GM20000 (cell line): Measurements from ENCODE around the gene PRKAG2.

Experiments used
- DNase-seq: peaks from one replicate; pipeline ENCODE4 v3.0.0; 2012; ENCODE audit warnings: low spot score
- TF ChIP-seq, protein P1 (sequence below): IDR thresholded peaks from 2 replicates; pipeline ENCODE4 v1.5.1; 2012; ENCODE audit warnings: mild to moderate bottlenecking, control low read depth; ENCODE audit errors: extremely low read depth, missing control alignments

PRKAG2 gene

DNA sequence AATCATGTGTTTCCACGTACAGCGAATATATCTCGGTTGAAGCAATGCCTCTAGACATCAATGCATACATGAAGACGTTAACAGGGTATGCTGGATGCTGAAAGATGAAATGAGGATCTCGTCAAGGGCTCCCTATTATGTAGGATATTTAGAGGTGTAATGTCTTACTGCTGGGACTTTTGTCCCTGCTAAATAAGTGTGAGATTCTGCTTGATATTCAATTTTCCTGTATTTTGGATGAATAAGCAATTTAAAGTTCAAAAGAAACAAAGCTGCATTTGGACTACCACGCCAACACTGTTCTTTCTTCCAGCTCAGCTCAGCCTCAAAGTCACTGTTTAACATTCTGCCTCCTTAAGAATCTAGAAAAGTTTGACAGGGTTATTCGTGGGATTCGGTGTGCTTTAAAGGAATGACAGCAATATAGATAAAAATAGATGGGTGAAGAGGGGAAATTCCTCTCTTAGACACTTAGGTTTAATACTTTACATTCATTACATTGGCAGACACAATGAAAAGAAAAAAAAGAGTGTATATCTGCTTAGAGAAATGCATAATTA lies 247.1 kb downstream of the PRKAG2 start:
- TF ChIP-seq, protein P1, sequence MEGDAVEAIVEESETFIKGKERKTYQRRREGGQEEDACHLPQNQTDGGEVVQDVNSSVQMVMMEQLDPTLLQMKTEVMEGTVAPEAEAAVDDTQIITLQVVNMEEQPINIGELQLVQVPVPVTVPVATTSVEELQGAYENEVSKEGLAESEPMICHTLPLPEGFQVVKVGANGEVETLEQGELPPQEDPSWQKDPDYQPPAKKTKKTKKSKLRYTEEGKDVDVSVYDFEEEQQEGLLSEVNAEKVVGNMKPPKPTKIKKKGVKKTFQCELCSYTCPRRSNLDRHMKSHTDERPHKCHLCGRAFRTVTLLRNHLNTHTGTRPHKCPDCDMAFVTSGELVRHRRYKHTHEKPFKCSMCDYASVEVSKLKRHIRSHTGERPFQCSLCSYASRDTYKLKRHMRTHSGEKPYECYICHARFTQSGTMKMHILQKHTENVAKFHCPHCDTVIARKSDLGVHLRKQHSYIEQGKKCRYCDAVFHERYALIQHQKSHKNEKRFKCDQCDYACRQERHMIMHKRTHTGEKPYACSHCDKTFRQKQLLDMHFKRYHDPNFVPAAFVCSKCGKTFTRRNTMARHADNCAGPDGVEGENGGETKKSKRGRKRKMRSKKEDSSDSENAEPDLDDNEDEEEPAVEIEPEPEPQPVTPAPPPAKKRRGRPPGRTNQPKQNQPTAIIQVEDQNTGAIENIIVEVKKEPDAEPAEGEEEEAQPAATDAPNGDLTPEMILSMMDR: no peak

DNA sequence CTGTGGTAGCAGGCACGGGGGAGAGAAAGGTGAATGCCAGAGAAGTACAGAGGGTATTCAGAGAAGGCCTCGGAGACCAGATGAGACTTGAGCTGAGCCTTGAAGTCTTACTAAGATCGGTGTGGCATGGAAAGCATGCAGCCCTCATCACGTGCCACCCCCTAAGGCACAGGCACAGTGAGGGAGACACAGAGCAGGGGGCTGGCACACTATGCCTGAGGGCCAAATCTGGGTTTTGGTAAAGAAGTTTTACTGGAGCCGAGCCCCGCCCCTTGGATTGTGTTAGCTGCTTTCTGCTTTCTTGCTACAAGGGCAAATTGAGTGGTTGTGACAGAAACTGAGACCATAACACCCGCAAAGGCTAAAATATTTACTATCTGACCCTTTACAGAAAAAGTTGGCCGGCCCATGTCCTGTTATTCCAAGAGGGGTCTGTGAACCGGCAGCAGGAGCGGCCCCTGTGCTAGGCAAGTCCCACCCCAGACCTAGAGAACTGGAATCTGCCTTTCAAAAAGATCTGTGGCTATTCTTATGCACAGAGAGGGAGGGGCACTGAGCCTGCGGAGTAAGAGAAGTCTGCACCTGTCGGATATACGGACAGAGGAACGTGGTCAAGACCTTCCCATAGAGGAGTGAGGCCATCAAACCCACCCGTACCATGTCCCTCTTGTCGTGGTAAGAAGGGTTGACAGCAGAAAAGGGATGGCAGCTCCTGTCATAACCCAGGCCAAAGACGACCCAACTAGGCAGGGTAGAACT lies 247.9 kb downstream of the PRKAG2 start:
- no peak for DNase-seq
- TF ChIP-seq, protein P1: no peak

More for the DNA sequence above, 247.1 kb downstream of the PRKAG2 start:
- DNase-seq: no peak

DNA sequence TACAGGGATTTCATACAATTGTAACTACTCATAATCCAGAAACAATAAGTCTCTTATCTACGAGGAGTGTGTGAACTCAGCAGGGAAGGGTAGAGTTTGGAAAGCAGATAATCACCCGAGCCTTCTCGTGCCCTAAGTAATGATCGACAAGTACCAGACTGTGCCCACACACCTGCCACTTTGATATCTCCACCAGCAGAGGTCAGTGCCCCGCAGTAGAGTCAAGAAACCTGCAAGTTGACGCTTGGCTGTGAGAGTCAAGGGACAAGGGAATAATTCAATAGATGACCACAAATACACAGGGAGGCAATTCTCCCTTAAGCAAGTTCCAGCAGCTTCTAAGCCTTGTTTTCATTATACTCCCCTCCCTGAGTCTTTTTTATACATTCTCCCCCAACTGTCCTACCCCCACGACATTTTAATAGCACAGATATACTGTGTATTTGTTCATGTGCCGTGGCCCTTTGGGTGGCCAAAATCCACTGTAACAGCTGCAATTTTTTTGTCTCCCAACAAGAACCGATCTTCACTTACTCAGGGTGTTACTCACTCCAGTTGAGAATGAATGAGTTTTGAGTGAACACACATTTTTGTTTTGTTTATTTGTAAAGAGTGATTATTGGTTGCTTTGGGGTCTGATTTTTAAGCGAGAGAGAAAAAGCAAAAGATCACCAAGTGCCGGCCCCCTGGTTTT lies 250.3 kb downstream of the PRKAG2 start:
- TF ChIP-seq, protein P1: no peak
- no peak for DNase-seq

DNA sequence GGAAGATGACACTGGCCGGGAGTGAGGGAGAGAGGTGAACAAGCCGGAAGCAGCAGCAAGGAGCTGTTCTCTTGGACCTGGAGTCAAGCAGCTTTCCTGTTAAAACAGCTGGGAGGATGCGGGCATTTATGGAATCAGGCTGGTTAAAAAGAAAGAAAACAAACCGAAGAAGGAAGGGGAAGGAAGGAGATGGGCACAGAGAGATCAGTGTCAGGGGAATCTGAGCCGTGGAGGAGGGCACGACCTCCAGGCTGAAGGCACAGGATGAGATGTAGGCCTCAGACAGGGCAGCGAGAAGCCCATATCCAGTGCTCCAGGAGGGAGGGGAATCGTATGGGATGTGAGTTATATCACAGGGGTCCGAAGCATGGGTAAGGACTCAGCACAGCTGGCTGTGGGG lies 251.3 kb downstream of the PRKAG2 start:
- TF ChIP-seq, protein P1: no peak
- DNase-seq: no peak

DNA sequence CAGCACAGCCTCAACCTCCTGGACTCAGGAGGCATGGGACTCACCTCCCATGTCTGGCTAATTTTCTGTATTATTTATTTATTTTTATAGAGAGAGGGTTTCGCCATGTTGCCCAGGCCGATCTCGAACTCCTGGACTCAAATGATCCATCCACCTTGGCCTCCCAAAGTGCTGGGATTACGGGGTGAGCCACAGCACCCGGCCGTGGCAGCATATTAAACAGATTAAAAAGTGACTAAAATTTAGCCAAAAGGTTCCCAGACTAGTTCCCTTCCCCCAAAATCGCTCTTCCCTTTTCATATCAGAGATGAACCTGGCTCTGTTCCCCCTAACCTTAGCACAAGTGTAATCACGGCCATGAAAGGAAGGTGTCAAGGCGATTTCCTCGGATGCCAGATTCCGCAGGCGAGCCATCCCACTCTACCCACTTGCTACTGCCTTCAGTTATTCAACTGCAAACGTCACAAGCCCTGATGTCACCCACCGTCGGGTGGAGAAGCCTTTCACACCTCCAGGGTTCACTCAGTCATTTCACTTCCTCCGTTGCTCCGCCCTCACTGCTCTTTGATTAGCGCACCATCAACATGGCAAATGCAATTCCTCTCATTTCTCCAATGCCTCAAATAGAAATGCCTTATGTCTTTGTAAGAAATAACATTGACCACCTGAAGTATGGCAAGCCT lies 252.5 kb downstream of the PRKAG2 start:
- no peak for DNase-seq
- TF ChIP-seq, protein P1: no peak

DNA sequence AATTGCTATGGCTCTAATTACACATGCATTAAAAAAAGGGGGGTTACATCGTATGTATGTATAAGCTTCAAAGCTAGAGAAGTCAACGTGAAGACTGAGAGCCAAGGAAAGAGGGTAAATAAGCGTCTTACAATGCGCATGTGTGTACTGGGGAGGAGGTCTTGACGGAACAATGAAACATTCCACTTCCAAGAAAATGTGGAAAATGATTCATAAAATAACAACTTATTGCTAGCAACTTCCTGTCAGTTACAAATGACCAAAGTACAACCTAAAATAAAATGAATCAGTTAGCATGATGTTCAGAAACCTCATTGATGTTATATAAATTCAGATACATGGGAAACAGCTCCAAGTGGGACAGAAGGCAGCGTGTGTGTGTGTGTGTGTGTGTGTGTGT lies 253.1 kb downstream of the PRKAG2 start:
- TF ChIP-seq, protein P1: no peak
- DNase-seq: no peak
